K562 (cell line): ENCODE measurements around the gene CDK1. TPM values are rescaled to one million over a fixed set of nuclear protein-coding genes. Genes with fewer than 3 reads are reported as not detected.

Source experiments
- ATF7 ChIP-seq: fragments of 450-650 bp; IDR thresholded peaks from 2 replicates; pipeline ENCODE4 v1.7.1; 2014; ENCODE audit warnings: mild to moderate bottlenecking, moderate library complexity
- BACH1 ChIP-seq: fragments of 200-800 bp; sonication (Bioruptor generic); IDR thresholded peaks from 2 replicates; pipeline ENCODE4 v1.6.1; 2016; ENCODE audit warnings: missing genetic modification characterization, missing compliant biosample characterization
- CBFA2T3 ChIP-seq: fragments of 450-650 bp; IDR thresholded peaks from 2 replicates; pipeline ENCODE4 v1.6.1; 2017
- CREB1 ChIP-seq, 2 experiments: sonication (generic) in 1 of 2; formaldehyde crosslinking in 1 of 2; IDR thresholded peaks; 2 replicates each; pipeline versions ENCODE4 v1.6.1 to v1.8.0; 2012 to 2022; ENCODE audit warnings: inconsistent platforms in 1 of 2, mild to moderate bottlenecking in 1 of 2, missing genetic modification reagents in 1 of 2, moderate library complexity in 1 of 2
- DDX20 ChIP-seq: fragments of 450-650 bp; IDR thresholded peaks from 2 replicates; pipeline ENCODE4 v1.6.1; 2016; ENCODE audit warnings: missing genetic modification characterization, low read depth, mild to moderate bottlenecking, missing compliant biosample characterization, moderate library complexity
- ELF1 ChIP-seq: fragments of 200-800 bp; sonication (Bioruptor generic); IDR thresholded peaks from 2 replicates; pipeline ENCODE4 v1.6.1; 2016; ENCODE audit warnings: missing genetic modification characterization, missing compliant biosample characterization
- ETV6 ChIP-seq, 3 experiments: fragments of 150-350 bp in 1 of 3; sonication (generic) in 1 of 3; formaldehyde crosslinking in 1 of 3; IDR thresholded peaks; 2 replicates each; pipeline versions ENCODE4 v1.6.1 to v1.8.0; 2014 to 2022; ENCODE audit warnings: borderline replicate concordance in 2 of 3, low read depth in 2 of 3, antibody characterized with exemption in 1 of 3, low read length in 1 of 3, mild to moderate bottlenecking in 1 of 3, missing genetic modification reagents in 1 of 3
- FOS ChIP-seq: IDR thresholded peaks from 3 replicates; pipeline ENCODE4 v1.6.1; 2011; ENCODE audit not compliant: insufficient read length; ENCODE audit errors: extremely low read depth
- FOXA3 ChIP-seq, 2 experiments: fragments of 450-650 bp in 1 of 2; sonication (generic) in 1 of 2; formaldehyde crosslinking; IDR thresholded peaks in 1 of 2; conservative IDR thresholded peaks in 1 of 2; 2 replicates each; pipeline versions ENCODE4 v1.4.0 to v1.8.0; 2020 to 2022; ENCODE audit warnings: mild to moderate bottlenecking in 2 of 2, missing genetic modification reagents in 1 of 2
- GATAD2A ChIP-seq: fragments of 450-650 bp; IDR thresholded peaks from 2 replicates; pipeline ENCODE4 v1.6.1; 2017
- GATAD2B ChIP-seq: fragments of 450-650 bp; IDR thresholded peaks from 2 replicates; pipeline ENCODE4 v1.6.1; 2017; ENCODE audit warnings: mild to moderate bottlenecking, borderline replicate concordance
- HDAC3 ChIP-seq: fragments of 450-650 bp; IDR thresholded peaks from 2 replicates; pipeline ENCODE4 v1.6.1; 2018; ENCODE audit warnings: borderline replicate concordance, mild to moderate bottlenecking, moderate library complexity; ENCODE audit not compliant: partially characterized antibody
- HLTF ChIP-seq: fragments of 450-650 bp; IDR thresholded peaks from 2 replicates; pipeline ENCODE4 v1.6.1; 2016
- HNRNPH1 ChIP-seq: fragments of 200-400 bp; formaldehyde crosslinking; optimal IDR thresholded peaks from 2 replicates; pipeline ENCODE3; 2017; ENCODE audit warnings: low read depth, mild to moderate bottlenecking, low read length, moderate library complexity
- MTA2 ChIP-seq: fragments of 450-650 bp; IDR thresholded peaks from 2 replicates; pipeline ENCODE4 v1.6.1; 2016; ENCODE audit warnings: low read depth
- NCOA6 ChIP-seq: fragments of 450-650 bp; IDR thresholded peaks from 2 replicates; pipeline ENCODE4 v1.6.1; 2017; ENCODE audit warnings: mild to moderate bottlenecking
- RAD21 ChIP-seq, 2 experiments: fragments of 250-450 bp in 1 of 2; fragments of 450-650 bp in 1 of 2; sonication (Bioruptor Pico) in 1 of 2; formaldehyde crosslinking in 1 of 2; IDR thresholded peaks in 1 of 2; conservative IDR thresholded peaks in 1 of 2; 2 replicates each; pipeline versions ENCODE4 v1.4.0 to v1.8.0; 2020 to 2022; ENCODE audit warnings: mild to moderate bottlenecking in 2 of 2, moderate library complexity in 1 of 2
- SMAD4 ChIP-seq: fragments of 250-450 bp; sonication (Bioruptor Pico); conservative IDR thresholded peaks from 2 replicates; pipeline ENCODE4 v1.8.0; 2021; ENCODE audit warnings: inconsistent platforms, mild to moderate bottlenecking, moderate library complexity
- SMARCE1 ChIP-seq: fragments of 450-650 bp; IDR thresholded peaks from 2 replicates; pipeline ENCODE4 v1.7.1; 2016; ENCODE audit warnings: mild to moderate bottlenecking
- STAT5B ChIP-seq: fragments of 250-450 bp; sonication (Bioruptor Pico); IDR thresholded peaks from 2 replicates; pipeline ENCODE4 v1.8.0; 2021; ENCODE audit warnings: mild to moderate bottlenecking, inconsistent platforms
- polyA plus RNA-seq, 8 experiments: library from polyadenylated mRNA; depleted of rRNA in 4 of 8; stranded (reverse) in 5 of 8; unstranded in 3 of 8; fragments of >200 nt; fragmentation: Nextera tagmentation in 2 of 8; fragmentation: Illumina TruSeq in 1 of 8; extraction: Ambion mirVana in 2 of 8; extraction: Trizol in 1 of 8; gene quantifications; 2 replicates each; pipeline versions ENCODE4 v1.2.1 to v1.2.3, GENCODE V29; 2011 to 2014; ENCODE audit warnings: inconsistent platforms in 1 of 8, missing spikeins in 1 of 8
- total RNA-seq, 7 experiments: library from RNA; depleted of rRNA in 6 of 7; stranded (reverse); fragments of >200 nt in 6 of 7; fragmentation: Illumina TruSeq in 2 of 7; extraction: Trizol in 2 of 7; gene quantifications; 2 replicates each; pipeline versions ENCODE4 v1.2.1 to v1.2.3, GENCODE V29; 2011 to 2021; ENCODE audit warnings: low replicate concordance in 1 of 7
- TF ChIP-seq, protein P1 (sequence below): IDR thresholded peaks from 2 replicates; pipeline ENCODE4 v1.6.1; 2012; ENCODE audit warnings: low read depth, low read length, improper control_type of control experiment, borderline replicate concordance
- TF ChIP-seq, protein P2 (sequence below), 3 experiments: fragments of 200-800 bp in 1 of 3; fragments of 250-450 bp in 1 of 3; fragments of 450-650 bp in 1 of 3; sonication (Bioruptor Pico) in 1 of 3; sonication (Bioruptor generic) in 1 of 3; formaldehyde crosslinking in 1 of 3; IDR thresholded peaks; 2 replicates each; pipeline versions ENCODE4 v1.6.1 to v1.8.0; 2016 to 2022; ENCODE audit warnings: mild to moderate bottlenecking in 2 of 3, missing genetic modification characterization in 2 of 3, missing compliant biosample characterization in 1 of 3, moderate library complexity in 1 of 3

The CDK1 gene
- total and polyA plus RNA-seq, 9 of the 15 experiments (the other 6 are each of a cell fraction or from before 2014, with no cell fraction given) = 156 to 685 (median 236) TPM

DNA sequence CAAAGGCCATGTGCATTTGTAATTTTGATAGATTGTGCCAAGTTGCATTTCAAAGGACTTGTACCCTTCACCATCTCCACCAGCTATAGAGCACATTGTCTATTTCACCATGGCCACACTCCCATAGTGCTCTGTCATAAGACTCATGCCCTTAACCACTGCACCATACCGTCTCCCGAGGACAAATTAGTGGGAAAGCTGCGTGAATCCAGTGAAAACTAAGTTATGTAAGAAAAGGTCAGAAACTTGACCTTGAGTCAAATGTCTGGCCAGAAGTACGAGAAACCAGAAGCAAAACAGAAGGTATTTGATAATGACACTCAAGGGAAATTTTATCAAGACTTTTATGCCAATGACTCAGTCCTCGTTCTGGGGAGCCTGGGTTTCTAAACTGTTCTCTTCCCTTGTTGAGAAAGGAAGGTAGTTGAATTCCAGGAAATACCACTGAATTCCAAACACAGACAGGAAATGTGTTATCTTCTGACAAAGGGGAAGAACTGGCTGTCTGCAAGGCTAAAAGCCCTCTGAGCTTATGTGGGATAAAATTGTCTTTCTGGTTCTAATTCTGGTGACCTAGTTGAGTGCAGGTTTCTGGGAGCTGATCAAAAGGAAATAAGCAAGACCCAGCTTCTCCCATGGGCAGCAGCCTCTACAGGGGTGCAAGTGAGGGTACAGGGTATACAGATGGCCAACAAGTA lies 49.7 kb downstream of the CDK1 start (continued):
- TF ChIP-seq RAD21 (CRISPR knock-in tag; conservative IDR thresholded peaks at IDR 0.05 in 1 of 2, IDR thresholded peaks at IDR 0.05 in 1 of 2) (peak in 1 of 2 experiments; percentile 25; a peak in 2 of 4 replicates), HNRNPH1 (no peak), STAT5B (CRISPR knock-in tag) (no peak), DDX20 (peak; percentile 76; the same call in 1 of the 2 replicates), FOS (peak; percentile 7), BACH1 (tag) (peak; percentile 24; the same call in 1 of the 2 replicates), FOXA3 (CRISPR knock-in tag; conservative IDR thresholded peaks at IDR 0.05 in 1 of 2, IDR thresholded peaks at IDR 0.05 in 1 of 2) (peak in 1 of 2 experiments; percentile 30; a peak in 2 of 4 replicates), ATF7 (peak; percentile 64), GATAD2B (0 out of 2 replicates have a peak, but pooled peaks have one; percentile 14), CREB1 (IDR thresholded peaks at IDR 0.05) (0 out of 2 replicates have a peak, but pooled peaks have one; percentile 24), CREB1 (CRISPR knock-in tag; IDR thresholded peaks at IDR 0.05) (no peak), SMARCE1 (peak; percentile 88; the same call in 1 of the 2 replicates), NCOA6 (no peak), MTA2 (peak; percentile 7; the same call in 1 of the 2 replicates), ETV6 (IDR thresholded peaks at IDR 0.05; ENCODE audit: borderline replicate concordance in 1 of 2, low read depth in 2 of 2, low read length in 1 of 2) (peak in 1 of 2 experiments; percentile 91; a peak in 2 of 4 replicates), ETV6 (CRISPR knock-in tag; IDR thresholded peaks at IDR 0.05; ENCODE audit: borderline replicate concordance) (no peak), SMAD4 (CRISPR knock-in tag) (peak; percentile 97), GATAD2A (peak; percentile 46; the same call in 1 of the 2 replicates), CBFA2T3 (peak; percentile 85), ELF1 (tag) (peak; percentile 62), HDAC3 (peak; percentile 81), HLTF (no peak)
- TF ChIP-seq, protein P1, sequence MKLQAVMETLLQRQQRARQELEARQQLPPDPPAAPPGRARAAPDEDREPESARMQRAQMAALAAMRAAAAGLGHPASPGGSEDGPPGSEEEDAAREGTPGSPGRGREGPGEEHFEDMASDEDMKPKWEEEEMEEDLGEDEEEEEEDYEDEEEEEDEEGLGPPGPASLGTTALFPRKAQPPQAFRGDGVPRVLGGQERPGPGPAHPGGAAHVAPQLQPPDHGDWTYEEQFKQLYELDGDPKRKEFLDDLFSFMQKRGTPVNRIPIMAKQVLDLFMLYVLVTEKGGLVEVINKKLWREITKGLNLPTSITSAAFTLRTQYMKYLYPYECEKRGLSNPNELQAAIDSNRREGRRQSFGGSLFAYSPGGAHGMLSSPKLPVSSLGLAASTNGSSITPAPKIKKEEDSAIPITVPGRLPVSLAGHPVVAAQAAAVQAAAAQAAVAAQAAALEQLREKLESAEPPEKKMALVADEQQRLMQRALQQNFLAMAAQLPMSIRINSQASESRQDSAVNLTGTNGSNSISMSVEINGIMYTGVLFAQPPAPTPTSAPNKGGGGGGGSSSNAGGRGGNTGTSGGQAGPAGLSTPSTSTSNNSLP = peak; percentile 88; the same call in 1 of the 2 replicates
- TF ChIP-seq, protein P2, sequence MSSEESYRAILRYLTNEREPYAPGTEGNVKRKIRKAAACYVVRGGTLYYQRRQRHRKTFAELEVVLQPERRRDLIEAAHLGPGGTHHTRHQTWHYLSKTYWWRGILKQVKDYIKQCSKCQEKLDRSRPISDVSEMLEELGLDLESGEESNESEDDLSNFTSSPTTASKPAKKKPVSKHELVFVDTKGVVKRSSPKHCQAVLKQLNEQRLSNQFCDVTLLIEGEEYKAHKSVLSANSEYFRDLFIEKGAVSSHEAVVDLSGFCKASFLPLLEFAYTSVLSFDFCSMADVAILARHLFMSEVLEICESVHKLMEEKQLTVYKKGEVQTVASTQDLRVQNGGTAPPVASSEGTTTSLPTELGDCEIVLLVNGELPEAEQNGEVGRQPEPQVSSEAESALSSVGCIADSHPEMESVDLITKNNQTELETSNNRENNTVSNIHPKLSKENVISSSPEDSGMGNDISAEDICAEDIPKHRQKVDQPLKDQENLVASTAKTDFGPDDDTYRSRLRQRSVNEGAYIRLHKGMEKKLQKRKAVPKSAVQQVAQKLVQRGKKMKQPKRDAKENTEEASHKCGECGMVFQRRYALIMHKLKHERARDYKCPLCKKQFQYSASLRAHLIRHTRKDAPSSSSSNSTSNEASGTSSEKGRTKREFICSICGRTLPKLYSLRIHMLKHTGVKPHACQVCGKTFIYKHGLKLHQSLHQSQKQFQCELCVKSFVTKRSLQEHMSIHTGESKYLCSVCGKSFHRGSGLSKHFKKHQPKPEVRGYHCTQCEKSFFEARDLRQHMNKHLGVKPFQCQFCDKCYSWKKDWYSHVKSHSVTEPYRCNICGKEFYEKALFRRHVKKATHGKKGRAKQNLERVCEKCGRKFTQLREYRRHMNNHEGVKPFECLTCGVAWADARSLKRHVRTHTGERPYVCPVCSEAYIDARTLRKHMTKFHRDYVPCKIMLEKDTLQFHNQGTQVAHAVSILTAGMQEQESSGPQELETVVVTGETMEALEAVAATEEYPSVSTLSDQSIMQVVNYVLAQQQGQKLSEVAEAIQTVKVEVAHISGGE (CRISPR knock-in tag; IDR thresholded peaks at IDR 0.05) = no peak
